Effector CD8-positive, alpha-beta T cell (primary cell): ENCODE results near the gene SUV39H2.
"Not testable (repeated sequence)": the region's sequence is repeated elsewhere in the genome, so short reads cannot be mapped to it uniquely, and the experiment has no call there.

Experiments
- DNase-seq: peaks from one replicate; lab custom pipeline; 2025; lab: John Stamatoyannopoulos, UW

Gene SUV39H2

DNA sequence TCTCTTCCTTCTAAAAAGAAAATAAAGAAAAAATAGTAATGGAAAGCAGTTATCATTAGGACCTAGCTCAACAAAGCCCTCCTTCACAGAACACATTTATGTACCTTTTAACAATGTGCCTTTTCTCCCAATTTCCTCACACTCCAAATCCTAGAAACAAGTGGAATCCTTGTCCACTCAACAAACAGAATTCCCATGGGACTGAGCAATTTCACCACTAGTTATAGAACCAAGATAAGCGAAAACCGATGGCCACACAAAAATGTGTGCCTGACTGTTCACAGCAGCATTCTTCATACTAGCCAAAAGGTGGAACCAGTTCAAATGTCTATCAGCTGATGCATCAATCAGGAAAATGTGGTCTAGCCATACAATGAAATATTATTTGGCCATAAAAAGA, 57.9 kb downstream of the SUV39H2 start:
- no peak for DNase-seq

DNA sequence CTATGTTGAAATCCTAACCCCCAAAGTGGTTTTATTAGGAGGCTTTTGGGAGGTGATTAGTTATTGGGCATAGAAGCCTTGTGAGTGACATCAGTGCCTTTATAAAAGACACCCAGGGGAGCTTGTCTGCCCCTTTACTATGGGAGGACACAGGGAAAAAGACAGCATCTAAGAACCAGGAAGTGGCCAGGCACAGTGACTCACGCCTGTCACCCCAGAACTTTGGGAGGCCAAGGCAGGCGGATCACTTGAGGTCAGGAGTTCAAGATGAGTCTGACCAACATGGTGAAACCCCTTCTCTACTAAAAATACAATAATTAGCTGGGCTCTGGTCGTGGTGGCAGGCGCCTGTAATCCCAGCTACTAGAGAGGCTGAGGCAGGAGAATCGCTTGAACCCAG, 60.3 kb downstream of the SUV39H2 start:
- DNase-seq: not testable (repeated sequence)

DNA sequence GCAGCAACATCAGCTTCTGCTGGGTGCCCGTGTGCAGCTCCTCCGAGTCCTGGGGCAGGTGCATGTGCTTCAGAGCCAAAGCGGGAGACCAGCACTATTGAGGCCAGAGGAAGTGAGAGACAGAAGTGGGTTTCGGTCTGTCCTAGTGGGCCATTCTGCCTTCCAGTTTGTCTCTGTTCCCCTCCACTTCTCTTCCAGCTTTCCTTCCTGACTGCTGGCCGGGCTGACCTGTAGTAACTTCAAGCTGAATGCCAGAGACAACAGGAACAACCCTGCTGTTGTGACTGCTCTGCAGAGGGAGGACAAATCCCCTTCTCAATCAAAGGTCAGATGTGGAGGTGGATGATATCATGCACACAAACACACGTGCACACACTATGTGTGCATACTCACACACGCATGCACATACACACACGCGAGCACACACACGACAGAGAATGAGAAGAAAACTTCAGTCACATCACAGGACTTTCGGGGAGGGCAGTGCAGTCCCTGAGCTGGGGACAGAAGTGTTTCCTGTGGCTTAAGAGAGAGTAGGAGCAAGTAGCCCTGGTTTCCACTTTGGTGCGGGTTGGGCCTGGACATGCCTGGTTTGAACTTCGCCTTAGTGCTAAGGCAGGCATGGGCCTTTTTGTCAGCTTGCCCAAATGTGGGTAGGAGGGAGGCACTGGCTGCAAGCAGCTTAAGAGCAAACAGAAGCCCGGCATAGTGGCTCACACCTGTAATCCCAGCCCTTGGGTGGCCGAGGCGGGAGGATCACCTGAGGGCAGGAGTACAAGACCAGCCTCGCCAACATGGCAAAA, 63.7 kb downstream of the SUV39H2 start:
- not testable (repeated sequence) for DNase-seq

DNA sequence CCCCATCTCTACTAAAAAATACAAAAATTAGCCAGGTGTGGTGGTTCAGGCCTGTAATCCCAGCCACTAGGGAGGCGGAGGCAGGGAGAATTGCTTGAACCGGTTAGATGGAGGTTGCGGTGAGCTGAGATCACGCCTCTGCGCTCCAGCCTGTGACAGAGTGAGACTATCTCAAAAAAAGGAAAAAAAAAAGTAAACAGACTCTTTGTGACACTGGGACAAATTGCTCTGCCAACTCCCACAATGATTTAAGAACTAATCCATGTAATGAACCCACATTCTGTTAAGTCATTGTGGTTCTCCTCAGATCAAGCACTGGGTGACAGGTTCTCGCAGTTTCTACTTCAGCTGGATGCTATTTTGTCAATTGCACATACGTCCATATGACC, 64.3 kb downstream of the SUV39H2 start:
- DNase-seq: not testable (repeated sequence)

DNA sequence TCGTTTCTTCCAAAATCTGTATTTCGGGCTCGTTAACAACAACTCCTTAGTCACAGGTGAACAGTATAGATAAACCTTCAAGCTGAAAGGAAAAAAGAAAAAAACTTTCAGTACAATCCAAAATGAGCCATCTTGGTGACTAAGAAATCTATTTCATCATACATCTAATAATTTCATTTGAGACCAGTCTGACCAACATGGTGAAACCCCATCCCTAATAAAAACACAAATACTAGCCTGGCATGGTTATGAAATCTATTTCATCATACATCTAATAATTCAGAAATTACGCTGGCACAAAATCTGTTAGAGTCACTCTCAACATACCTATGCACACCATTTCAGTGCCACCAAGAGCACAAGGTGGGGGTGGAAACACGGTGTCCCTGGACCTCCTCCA, 66.4 kb downstream of the SUV39H2 start:
- no peak for DNase-seq

DNA sequence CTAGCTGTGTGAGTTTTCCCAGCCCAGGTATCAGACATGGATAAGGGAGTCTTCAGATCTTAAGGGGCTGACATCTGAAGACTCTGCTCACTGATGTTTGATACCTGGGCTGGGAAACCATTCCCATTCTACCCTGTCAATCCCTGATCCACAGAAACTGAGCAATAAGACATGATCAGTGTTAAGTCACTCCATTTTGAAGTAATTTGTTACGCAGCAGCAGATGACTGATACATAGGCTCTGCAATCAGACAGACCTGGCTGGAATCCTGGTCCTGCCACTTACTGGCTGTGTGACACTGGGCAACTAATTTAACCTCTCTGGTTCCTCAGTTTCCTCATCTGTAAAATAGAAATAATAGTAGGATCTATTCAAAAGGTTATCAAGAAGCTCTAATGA, 68.6 kb downstream of the SUV39H2 start:
- no peak for DNase-seq

DNA sequence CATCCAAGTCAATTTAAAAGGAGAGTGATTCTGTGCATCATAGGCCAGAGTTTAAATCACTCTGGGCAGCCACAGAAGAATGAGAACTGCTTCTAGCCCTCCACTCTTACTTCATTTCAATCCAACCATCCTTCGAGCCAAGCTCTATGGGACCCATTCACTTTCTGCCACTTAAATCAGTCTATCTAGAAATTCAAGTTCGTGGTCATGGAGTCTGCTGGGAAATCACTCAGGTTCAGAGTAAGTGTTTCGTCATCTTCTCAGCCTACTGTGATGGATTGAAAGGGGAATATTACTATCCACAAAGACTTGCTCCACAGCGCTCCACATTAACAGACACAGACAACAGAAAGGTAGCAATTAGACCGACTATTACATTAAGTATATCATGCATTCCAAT, 70.6 kb downstream of the SUV39H2 start:
- DNase-seq: no peak

DNA sequence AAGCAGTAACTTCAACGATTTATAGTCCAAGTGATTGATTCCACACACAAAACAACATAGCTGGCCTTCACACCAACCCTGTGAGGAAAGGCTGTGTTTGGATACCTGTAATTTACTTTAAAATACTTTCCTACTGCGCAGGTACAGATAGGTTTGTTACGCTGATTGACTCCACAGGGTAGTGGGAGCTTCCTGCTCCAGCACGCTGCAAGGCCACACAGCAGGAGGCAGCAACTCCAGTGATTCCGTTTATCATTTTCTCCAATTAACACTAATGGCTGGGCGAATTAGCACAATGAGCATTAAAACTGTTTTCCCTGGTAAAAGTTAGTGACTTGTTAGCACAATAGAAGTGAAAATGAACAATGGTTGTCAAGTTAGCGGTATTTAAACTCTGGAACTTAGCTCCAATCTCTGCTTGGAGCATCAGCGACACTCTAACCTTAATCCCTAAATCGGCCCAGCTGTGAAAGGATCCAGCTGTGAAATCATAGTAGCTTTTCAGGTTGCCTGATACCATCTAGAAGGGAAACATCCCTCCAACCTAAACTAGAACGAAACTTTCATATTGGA, 74.3 kb downstream of the SUV39H2 start:
- no peak for DNase-seq

DNA sequence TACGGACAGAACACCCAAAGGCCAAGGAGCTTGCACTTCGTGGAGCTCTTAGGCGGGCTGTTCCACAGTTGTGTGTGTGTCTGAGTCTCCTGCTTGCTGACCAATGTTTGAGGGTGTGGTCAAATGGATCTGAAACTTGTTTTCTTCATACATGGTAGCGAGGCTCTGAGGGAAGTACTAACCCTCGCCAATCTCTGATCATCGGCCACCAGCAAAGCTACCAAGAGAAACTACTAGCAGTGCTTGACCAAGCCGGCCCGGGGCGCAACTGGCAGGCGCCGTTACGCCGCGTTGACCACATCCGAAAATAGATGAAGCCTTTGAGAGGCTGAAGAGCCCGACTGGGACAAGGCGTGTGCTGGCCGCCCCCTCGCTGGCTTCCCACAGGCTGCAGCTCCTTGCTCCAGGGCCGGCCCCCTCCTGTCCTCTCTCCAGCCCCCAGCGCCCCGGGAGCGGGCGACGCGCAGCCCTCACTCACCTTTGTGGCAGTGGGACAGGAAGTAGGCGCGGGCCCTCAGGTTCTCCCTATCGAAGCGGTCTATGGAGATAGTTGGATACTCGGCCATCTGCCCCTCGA, 74.8 kb downstream of the SUV39H2 start:
- no peak for DNase-seq
